HL-60/S4 (cell line): Measurements from ENCODE around the gene NLGN1.
"Not testable (repeated sequence)": the region's sequence is repeated elsewhere in the genome, so short reads cannot be mapped to it uniquely, and the experiment has no call there.

Experiments used
- in situ Hi-C: fragments of 300-500 bp; cut with MboI; formaldehyde crosslinking; loops from 2 replicates; pipeline ENCODE4 v1.14.3; 2022; ENCODE audit warnings: low sequenced_read_pairs

Gene NLGN1

GRCh38 chr3:174199696-174200095, 802.2 kb downstream of the NLGN1 start:
- in situ Hi-C loops, result no loop called here

GRCh38 chr3:174202116-174202515, 804.6 kb downstream of the NLGN1 start:
- in situ Hi-C loops, result no loop called here

- in situ Hi-C loops, result no loop called here
Measured at GRCh38 chr3:174202561-174202960, 805.0 kb downstream of the NLGN1 start.

GRCh38 chr3:174204765-174205164, 807.2 kb downstream of the NLGN1 start:
- in situ Hi-C loops, result no loop called here

- in situ Hi-C loops, result no loop called here
Measured at GRCh38 chr3:174206607-174207192, 809.2 kb downstream of the NLGN1 start.

- in situ Hi-C loops, result no loop called here
Measured at GRCh38 chr3:174208161-174208560, 810.6 kb downstream of the NLGN1 start.

- in situ Hi-C loops, result not testable (repeated sequence)
Measured at GRCh38 chr3:174211896-174212295, 814.4 kb downstream of the NLGN1 start.

- in situ Hi-C loops, result no loop called here
Measured at GRCh38 chr3:174215456-174215855, 817.9 kb downstream of the NLGN1 start.

GRCh38 chr3:174216019-174216418, 818.5 kb downstream of the NLGN1 start:
- in situ Hi-C loops, result no loop called here

- in situ Hi-C loops, result no loop called here
Measured at GRCh38 chr3:174216946-174217718, 819.6 kb downstream of the NLGN1 start.

GRCh38 chr3:174218016-174218415, 820.5 kb downstream of the NLGN1 start:
- in situ Hi-C loops, result no loop called here

GRCh38 chr3:174219738-174220137, 822.2 kb downstream of the NLGN1 start:
- in situ Hi-C loops, result no loop called here

- in situ Hi-C loops, result no loop called here
Measured at GRCh38 chr3:174220775-174221554, 823.4 kb downstream of the NLGN1 start.

- in situ Hi-C loops, result no loop called here
Measured at GRCh38 chr3:174223042-174223441, 825.5 kb downstream of the NLGN1 start.

GRCh38 chr3:174223626-174224025, 826.1 kb downstream of the NLGN1 start:
- in situ Hi-C loops, result no loop called here

GRCh38 chr3:174229916-174230315, 832.4 kb downstream of the NLGN1 start:
- in situ Hi-C loops, result no loop called here

- in situ Hi-C loops, result not testable (repeated sequence)
Measured at GRCh38 chr3:174232028-174232657, 834.6 kb downstream of the NLGN1 start.

GRCh38 chr3:174232658-174233429, 835.3 kb downstream of the NLGN1 start:
- in situ Hi-C loops, result no loop called here

- in situ Hi-C loops, result no loop called here
Measured at GRCh38 chr3:174233511-174233910, 836.0 kb downstream of the NLGN1 start.

- in situ Hi-C loops, result no loop called here
Measured at GRCh38 chr3:174242311-174243041, 844.9 kb downstream of the NLGN1 start.
